HG03196 (cell line): ENCODE data around the gene GDA.

Source experiments
- ATAC-seq: cut with Tn5 transposase; IDR thresholded peaks from one replicate; pipeline ENCODE4 v1.9.1; 2021; ENCODE audit not compliant: unreplicated experiment

The GDA gene

DNA sequence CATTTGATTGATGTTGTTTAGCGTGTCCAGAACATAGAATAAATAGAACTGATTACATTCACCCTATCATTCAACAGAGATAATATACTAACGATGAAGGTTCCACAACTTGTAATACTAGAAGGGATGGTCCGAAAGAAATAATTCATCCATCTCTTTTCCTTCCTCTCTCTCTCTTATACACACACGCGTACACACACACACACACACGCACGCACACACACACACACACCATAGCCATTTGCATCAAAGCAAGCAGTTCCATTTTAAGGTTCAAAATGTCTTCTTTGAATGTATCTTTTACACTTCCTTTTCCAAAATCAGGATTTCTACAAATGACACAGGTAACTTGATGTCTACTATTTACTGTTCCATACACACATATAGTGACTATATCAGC lies 887 bp downstream of the GDA start:
- no peak for ATAC-seq

DNA sequence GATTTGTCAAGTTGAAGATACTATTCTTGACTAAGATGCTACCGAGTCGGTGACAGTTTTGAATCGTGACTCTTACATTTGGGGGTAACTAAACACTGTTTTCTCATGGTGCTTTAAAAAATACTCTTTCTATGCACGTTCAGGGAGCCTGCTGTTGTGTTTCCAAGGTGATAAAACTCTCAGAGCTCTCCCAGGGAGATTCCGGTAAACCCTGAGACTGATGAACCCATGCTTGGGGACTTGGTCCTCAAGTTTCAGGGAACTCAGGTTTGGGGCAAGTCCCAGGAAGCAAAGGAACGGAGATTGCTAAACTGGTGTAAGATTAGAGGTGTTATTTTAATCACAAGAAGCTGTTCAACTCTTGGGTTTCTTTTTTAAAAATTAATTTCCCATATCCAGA lies 1.4 kb downstream of the GDA start:
- ATAC-seq = no peak

DNA sequence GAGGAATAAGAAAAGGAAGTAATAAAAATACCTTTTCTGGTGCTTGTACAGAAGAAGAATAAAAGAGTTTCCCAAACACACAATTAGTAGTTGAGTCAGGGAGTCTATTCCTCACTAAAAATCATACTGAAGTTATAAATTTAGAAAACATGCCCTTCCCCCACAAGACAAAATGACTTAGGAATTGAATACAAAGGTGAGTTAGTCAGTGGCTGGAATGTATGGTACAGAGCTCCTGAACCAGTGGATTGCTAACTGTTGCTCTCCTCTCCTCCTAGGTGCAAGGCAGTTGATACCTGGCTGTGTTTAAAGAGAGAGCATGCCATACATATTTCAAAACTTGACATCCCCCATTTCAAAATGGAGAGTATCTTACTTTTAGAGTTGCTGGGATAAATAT lies 1.9 kb downstream of the GDA start:
- ATAC-seq = no peak

DNA sequence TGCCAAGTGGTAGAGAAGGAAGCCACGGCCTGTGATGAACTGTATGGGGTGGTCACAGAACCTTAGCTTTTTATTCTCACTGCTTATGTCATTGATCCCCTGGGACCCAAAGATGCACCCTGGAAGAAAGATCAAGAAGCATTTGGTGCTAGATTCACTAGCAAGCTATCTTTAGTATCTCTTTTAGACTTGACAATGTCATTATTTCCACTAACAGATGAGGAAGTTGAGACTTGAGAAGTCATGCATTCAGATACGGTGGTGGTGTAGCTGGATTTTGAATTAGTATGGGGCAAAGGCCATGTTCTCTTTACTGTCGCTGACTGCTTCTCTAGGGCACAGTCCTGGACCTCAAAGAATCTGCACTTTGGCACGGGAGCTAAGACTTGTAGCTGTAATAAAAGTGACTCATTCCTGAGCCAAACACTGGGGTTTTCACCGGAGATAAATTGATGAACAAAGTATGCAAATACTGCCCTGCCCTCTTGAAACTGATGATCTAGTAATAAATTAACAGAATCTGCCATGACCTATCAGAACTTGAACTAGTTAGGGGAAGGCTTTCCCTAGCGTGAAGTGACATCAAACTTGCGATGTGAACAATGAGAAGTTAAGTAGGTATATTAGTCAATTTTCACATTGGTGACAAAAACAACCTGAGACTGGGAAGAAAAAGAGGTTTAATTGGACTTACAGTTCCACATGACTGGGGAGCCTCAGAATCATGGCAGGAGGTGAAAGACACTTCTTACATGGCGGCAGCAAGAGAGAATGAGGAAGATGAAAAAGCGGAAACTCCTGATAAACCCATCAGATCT lies 5.4 kb downstream of the GDA start:
- peak; percentile 93 for ATAC-seq

DNA sequence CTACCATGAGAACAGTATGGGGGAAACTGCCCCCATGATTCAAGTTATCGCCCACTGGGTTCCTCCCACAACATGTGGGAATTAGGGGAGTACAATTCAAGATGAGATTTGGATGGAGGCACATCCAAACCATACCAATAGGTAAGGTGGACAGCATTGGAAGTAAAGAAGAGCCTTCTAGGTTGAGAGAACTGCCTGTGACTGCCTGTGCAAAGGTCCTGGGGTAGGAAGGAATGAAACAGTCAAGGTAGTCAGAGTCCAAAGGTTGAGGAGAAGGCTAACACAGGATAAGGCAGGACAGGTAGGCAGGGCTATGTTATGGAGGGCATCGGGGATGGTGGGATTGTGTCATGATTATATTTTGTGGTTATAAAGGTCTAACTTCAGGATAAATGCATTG lies 6.1 kb downstream of the GDA start:
- ATAC-seq = no peak

DNA sequence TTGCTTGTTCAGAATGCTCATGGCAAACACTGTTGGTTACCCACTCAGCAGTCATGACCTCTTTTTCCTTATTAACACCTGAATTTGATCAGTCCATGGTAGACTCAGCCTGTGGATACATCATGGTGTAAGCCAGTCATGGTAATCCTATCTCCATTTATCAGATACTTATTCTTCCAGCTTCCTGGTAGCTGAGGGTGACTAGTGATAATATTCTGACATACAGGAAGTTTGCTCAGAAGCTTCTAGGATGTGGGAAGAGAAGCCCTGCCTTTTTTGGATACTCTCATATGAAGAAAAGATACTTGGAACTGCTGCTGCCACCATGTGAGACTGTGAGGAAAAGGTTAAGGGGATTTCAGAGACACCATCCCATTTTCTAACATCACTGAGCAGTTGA lies 7.3 kb downstream of the GDA start:
- no peak for ATAC-seq

DNA sequence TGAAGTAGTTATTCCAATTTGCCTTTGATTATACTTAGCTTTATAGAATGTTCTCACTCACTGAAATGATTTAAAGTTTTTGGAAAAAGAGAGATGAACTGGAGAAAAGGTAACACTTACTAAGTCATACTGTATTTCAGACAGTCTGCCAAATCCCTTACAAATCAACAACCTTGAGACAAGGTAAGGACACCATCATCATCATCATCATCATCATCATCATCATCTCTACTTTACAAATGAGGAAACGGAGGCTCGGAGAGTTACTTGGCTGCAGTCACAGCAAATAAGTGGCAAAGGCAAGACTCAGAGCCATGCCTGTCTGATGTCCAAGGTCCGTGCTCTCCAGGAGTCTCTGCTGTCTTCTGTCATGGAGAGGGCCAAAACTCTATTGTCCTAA lies 9.4 kb downstream of the GDA start:
- ATAC-seq = no peak

DNA sequence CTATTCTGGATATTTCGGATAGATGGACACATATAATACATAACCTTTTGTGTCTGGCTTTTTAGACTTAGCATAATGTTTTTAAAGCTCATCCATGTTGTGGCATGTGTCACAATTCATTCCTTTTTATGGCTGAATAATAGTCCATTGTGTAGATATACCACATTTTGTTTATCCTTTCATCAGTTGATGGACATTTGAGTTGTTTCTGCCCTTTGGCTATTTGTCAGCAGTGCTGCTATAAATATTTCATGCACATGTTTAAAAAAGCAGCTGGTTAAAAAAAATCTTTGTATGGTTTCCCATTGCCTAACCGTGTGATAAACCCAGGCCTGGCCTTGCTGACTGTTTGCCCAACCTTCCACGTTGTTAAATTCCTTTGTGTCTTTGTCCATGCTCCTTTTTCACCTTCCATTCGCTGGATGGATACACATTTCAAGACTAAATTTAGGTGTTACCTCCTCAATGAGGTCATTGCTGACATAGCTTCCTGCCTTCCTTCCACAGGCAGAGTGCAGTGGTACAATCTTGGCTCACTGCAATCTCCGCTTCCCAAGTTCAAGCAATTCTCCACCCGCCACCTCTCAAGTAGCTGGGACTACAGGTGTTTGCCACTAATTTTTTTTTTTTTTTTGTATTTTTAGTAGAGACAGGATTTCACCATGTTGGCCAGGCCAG lies 11.3 kb downstream of the GDA start:
- ATAC-seq = no peak

DNA sequence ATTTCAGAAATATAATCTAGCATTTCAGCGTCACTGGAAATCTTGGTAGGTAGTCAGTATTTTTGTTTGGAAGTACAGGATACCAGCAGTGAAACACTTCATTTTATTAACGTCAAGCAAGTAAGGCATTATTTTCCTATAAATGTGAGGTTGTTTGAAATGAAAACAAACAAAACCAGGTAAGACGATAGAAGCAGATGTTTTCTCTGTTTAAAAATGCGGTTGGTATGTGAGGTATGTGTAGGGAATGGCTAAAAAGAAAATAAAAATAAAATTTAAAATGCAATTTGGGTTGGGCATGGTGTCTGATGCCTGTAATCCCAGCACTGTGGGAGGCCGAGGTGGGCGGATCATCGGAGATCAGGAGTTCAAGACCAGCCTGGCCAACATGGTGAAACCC lies 16.1 kb downstream of the GDA start:
- ATAC-seq = no peak

DNA sequence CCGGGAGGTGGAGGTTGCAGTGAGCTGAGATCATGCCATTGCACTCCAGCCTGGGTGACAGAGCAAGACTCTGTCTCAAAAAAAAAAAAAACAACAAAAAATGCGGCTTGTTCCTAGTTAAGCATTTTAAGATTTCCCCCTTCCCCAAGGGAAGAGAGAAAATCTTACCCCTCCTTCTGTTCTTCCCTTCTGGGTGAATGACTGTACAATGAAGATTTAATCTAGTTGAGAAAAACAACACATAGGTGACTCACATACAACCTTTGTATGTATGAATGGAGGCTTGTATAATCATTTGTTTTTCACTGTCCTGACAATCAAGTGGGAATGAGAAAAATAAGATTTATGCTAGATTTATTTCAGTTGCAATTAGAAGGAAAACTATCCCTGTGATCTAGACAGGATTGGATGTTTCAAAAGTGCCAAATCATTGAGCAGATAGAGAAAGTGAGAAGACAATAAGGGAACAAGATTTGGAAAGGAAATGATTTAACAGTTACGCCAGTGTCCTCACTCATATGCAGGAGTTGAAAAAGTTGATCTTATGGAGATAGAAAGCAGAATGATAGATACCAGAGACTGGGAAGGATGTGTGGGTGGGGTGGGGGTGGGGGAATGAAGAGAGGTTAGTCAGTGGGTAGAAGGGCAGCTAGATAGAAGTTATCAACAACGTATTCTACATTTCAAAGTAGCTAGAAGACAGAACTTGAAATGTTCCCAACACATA lies 16.7 kb downstream of the GDA start:
- no peak for ATAC-seq

DNA sequence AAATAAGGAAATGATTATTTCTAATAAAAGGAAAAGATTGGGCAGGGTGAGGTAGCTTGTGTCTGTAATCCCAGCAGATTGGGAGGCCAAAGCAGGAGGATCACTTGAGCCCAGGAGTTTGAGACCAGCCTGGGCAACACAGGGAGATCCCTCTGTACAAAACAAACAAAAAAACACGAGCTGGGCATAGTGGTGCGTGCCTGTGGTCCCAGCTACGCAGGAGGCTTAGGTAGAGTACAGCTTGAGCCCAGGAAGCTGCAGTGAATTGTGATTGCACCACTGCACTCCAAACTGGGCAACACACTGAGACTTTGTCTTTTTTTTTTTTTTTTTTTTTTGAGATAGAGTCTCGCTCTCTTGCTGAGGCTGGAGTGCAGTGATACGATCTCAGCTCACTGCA lies 18.8 kb downstream of the GDA start:
- no peak for ATAC-seq

DNA sequence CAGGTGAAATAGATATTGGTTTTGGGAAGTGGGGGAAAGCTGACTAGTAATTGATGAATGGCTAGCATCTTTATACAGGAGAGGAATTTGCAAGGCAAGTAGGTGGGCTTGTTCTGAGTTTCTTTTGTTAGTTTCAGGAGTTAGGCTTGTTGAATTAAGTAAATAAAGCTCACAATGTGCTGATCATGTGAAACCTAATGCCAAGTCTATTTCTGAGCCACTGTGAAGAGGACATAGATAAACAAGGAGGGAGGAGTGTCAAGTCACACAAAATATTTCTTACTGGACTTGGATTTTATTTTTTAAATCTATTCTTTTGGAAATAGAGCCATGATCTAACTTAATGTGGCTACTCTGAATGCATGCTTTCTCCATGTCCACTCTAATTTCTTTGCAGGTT lies 19.9 kb downstream of the GDA start:
- ATAC-seq = no peak

DNA sequence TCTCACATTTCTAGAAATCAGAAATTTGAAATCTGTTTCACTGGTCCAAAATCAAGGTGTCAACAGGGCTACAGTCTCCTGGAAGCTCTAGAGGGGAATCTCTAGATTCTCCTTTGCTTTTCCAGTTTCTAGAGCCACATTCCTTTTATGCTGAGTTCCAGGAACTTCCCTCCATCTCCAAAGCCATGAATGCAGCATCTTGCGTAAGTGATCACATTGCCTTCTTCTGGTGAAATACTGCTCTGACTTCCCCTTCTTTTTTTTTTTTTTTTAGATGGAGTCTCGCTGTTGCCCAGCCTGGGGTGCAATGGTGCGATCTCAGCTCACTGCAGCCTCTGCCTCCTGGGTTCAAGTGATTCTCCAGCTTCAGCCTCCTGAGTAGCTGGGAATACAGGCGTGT lies 23.8 kb downstream of the GDA start:
- no peak for ATAC-seq

DNA sequence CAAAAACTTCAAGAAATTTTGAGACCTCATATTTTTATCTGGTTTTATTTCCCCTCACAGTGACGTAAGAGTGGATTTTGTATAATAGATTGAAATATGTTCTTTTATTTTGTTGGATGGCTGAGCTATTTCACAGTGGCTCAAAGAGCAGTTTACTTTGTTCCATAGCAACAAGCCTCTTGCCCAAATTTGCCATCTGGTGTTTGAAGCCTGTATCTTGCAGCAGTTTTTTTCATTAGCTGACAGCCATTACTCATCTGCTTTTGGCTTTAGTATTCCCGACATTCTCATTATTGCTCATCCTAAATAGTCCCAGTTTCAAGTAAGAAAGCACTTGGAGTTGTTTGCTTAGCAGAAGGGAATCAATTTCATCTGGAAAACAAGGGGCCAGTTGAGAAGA lies 36.3 kb downstream of the GDA start:
- no peak for ATAC-seq

DNA sequence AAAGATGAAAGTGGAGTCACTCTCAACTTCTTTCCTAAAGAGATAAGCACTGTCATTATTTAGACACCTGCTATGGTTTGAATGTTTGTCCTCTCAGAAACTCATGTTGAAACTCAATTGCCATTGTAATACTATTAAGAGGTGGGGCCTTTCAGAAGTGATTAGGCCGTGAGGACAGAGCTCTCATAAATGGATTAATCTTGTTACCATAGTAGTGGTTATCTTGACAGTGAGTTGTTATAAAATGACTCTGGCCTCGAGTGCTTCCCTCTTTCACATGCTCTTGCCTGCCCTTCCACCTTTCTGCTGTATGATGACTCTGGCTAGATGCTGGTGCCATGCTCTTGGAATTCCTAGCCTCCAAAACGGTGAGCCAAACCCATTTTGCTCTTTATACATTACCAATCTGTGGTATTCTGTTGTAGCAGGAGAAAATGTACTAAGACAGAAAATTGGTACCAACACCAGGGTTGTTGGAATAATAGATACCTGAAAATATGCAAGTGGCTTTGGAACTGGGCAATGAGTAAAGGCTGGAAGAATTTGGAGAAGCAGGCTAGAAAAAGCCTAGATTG lies 38.0 kb downstream of the GDA start:
- ATAC-seq = no peak

DNA sequence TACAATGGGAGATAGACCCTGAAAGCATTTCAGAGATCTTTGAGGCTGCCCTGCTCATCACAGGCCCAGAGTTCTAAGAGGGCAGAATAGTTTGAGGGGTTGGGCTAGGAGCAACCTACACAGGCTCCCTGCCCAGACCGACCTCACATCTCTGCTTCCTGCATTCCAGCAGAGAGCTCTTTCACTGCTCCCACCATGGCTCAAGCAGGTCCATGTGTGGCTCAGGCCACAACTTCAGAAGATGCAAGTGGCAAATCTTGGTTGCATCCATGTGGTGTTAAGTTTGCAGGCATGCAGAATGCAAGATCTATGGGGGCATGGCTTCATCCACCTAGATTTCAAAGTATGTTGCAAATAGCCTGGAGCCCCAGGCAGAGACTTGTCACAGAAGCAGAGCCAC lies 39.0 kb downstream of the GDA start:
- no peak for ATAC-seq

DNA sequence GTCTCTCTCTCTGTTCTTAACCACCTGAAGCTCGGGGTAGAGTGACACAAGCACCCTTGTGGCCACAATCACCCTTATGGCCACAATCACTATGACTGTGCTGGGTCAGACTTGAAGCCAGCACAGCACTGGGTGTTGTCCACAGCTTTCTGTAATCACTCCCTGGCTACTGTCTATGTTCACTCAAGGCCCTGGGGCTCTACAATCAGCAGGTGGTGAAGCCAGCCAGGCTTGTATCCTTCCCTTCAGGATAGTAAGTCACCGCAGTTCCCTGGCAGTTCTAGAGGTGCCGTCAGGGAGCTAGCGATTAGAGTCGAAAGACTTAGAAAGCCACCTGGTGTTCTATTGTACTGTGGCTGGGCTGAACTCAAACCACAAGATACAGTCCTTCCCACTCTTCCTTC lies 44.2 kb downstream of the GDA start:
- peak; percentile 92 for ATAC-seq

DNA sequence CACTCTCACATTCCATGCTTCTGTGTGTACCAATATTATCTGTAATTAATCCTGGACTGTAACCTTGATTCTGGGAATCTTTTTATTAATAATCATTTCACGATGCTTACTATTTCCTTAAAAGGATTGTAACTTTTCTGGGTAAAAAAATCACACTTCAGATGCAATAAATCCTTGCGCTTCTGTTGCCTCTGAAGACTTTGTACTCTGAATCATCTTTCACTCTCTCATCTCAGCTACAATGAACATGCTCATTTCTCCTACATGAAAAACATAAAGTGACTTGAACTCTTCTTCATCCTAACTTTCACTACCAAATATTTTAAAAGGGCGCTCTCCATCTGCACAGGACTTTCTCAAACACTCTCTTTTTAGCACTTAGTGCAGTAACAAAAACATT lies 50.0 kb downstream of the GDA start:
- no peak for ATAC-seq

DNA sequence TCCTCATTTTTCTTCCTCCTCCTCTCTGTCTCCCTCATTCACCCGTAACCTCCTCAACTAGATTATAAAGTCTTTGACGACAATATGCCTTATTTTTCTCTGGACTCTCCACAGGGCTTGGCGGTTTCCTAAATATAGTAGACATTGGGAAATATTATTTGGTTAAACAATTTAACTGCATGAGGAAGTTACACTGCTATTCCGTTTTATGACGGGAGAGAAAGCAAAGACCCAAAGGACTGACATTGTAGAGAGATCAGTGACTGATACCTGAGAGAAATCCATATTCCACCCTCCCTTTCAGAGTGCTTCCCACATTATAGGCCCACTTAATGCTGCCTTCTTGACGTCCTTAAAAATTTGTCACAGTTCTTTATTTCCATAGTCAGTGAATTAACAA lies 51.2 kb downstream of the GDA start:
- no peak for ATAC-seq

DNA sequence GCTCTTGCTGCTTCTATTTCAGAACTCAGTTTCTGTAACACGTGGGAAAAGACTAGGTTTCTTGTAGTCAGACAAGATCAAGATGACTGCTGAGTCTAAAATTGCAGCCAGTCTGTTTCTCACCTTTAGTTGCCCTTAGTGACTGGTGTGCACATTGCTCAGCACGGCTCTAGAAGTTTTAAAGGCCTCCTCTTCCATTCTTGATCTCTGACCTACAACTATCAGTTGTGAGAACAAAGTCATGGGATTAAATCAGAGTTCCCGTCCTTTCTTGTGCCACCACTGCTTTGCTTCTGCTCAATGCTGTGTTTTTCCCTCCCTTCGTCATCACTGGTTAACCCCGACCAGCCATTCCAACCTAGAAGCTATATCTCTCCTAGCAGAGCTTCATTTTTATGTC lies 52.8 kb downstream of the GDA start:
- no peak for ATAC-seq

DNA sequence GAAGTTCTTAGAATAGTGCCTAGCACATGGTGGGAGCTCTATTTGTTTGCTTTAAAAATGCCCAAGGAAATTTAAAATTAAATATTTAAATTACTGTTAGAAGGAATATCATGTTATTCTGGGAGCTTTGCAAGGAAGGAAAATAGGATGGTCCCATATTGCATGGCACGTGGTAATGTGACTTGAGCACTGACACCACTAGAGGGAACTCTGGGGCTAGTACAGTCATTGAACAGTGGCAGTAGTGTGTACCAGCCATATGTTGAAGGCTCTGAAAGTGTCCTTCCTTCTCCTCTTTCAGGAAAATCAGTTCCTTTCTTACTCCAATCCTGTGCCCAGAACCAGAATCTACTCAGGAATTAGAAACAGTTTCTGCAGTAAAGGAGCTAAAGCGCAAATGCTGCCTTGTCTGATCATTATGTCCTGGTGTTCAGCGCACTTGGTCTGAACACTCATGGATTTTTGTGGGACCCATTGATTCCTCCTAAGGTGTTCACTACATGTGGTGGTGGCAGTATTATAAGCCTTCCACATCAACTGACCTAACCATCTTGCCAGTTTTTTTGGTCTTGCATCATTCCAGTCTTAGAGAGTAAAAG lies 54.1 kb downstream of the GDA start:
- ATAC-seq = peak; percentile 51
